GM19397 (cell line): ENCODE data around the gene C11orf91.
"Not testable (repeated sequence)": the region's sequence is repeated elsewhere in the genome, so short reads cannot be mapped to it uniquely, and the experiment has no call there.

Experiments
- ATAC-seq: cut with Tn5 transposase; IDR thresholded peaks from one replicate; pipeline ENCODE4 v1.9.1; 2021; ENCODE audit warnings: mild to moderate bottlenecking, moderate library complexity; ENCODE audit not compliant: unreplicated experiment

The C11orf91 gene, protein sequence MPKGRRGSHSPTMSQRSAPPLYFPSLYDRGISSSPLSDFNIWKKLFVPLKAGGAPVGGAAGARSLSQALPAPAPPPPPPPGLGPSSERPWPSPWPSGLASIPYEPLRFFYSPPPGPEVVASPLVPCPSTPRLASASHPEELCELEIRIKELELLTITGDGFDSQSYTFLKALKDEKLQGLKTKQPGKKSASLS

GRCh38 chr11:33700502-33701271, at the start of gene C11orf91:
Gene C11orf91 (minus strand): TSS chr11:33700826. CDS start chr11:33700740, 86 bp downstream.
- peak; percentile 94 for ATAC-seq

- no peak for ATAC-seq
Observed at GRCh38 chr11:33747979-33748378, 47.4 kb upstream of the C11orf91 start.

DNA sequence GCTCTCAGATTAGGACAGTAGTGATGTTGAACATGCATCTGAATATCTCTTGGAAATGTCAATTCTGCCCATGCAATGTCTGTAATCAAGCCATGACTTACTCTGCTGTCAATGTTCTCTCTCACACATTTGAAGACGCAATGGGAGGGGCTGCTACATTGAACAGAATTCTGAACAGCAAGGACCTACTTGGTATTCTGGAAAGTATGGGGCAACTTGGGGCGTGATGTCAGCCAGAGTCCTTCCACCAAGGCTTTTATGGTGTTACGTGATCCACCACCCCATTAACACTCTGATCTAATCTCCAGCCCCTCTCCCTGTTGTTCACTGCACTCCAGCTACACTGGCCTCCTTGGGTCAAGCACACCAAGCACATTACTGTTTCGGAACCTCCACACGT, 42.7 kb upstream of the C11orf91 start:
- no peak for ATAC-seq

- ATAC-seq: no peak
Observed at GRCh38 chr11:33742249-33742851, 41.7 kb upstream of the C11orf91 start.

DNA sequence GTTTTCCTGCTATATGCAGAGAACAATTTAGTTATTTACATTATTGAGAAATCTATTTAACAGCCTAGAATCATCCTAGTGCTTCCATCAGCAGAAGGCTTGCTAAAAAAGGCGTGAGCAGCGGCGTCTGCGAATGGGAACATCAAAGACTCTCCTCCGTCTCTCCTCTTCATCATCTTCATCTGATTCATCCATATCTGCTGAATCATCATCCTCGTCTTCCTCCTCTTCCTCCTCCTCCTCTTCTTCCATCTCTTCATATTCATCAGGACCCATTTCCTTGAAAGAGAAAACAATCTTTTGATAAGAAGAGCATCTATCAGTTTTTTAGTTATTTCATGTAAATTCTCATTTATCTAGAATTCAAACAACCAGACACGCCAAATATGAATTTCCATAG, 41.2 kb upstream of the C11orf91 start:
- ATAC-seq: no peak

GRCh38 chr11:33737362-33737821, 36.8 kb upstream of the C11orf91 start:
- no peak for ATAC-seq

GRCh38 chr11:33736148-33736812, 35.7 kb upstream of the C11orf91 start, which contains the start of gene CD59:
Gene CD59 (minus strand): TSS chr11:33736423. CDS start chr11:33722445, 13,978 bp downstream.
- ATAC-seq: peak; percentile 71

GRCh38 chr11:33735271-33736147, 34.9 kb upstream of the C11orf91 start:
- peak; percentile 46 for ATAC-seq

- ATAC-seq: no peak
Observed at GRCh38 chr11:33734441-33735270, 34.0 kb upstream of the C11orf91 start.

- no peak for ATAC-seq
Observed at GRCh38 chr11:33733980-33734379, 33.4 kb upstream of the C11orf91 start.

DNA sequence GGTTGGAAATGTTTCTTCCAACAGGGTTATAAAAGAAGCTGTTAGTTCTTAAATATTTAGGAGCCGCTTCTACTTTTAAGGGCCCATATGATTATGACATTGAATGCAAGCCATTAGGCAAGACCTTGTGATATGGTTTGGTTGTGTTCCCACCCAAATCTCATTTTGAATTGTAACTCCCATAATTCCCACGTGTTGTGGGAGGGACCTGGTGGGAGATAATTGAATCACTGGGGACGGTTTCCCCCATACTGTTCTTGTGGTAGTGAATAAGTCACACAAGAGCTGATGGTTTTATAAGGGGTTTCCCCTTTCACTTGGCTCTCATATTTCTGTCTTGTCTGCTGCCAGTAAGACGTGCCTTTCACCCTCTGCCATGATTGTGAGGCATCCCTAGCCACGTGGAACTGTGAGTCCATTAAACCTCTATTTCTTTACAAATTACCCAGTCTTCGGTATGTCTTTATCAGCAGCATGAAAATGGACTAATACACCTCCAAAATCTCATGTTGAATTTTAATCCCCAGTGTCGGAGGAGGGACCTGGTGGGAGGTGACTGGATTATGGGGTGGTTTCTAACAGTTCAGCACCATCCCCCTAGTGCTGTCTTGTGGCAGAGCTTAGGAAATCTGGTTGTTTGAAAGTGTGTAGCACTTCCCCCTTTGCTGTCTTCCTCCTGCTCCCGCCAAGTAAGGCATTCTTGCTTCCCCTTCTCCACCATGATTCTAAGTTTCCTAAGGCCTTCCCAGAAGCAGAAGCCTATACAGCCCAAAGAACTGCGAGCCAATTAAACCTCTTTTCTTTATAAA, 31.3 kb upstream of the C11orf91 start:
- no peak for ATAC-seq

DNA sequence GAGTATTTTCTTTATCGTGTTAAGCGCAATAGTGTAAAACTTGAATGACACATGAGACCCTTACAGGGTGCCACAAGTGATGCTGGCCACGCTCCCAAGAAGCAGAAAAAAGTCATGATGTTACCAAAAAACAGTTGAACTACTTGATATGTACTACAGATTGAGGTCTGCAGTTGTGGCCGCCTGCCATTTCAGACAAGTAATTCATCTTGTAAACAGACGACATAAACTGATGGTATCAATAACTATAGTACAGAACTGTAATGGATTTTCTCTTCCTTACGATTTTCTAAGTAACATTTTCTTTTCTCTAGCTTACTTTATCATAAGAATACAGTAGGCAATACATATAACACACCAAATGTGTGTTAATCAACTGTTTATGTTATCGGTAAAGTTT, 30.1 kb upstream of the C11orf91 start:
- ATAC-seq: no peak

DNA sequence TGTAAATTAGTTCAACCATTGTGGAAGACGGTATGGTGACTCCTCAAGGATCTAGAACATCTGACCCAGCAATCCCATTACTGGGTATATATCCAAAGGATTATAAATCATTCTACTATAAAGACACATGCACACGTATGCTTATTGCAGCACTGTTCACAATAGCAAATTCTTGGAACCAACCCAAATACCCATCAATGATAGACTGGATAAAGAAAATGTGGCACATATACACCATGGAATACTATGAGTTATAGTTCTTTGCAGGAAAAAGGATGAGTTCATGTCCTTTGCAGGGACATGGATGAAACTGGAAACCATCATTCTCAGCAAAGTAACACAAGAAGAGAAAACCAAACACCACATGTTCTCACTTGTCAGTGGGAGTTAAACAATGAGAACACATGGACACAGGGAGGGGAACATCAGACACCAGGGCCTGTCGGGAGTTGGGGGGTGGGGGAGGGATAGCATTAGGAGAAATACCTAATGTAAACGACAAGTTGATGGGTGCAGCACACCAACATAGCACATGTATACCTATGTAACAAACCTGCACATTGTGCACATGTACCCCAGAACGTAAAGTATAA, 28.5 kb upstream of the C11orf91 start:
- not testable (repeated sequence) for ATAC-seq

- not testable (repeated sequence) for ATAC-seq
Observed at GRCh38 chr11:33727539-33727938, 26.9 kb upstream of the C11orf91 start.

DNA sequence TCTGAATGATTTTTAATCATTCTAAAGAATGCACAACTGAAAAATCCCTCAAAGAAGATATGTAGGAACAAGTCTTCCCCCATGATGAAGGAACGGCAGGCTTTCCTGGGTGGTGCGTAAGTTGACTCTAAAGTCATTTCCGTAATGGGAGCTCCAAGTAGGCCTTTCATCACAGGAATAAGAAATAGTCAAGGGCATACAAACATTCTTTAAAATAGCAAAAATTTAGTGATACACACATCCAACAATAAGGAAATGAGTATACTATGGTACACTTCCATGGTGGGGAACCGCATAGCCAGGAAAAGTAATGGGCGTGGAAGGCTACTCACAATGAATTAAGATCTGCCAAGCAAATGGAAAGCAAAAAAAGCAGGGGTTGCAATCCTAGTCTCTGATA, 24.9 kb upstream of the C11orf91 start:
- no peak for ATAC-seq

- no peak for ATAC-seq
Observed at GRCh38 chr11:33724644-33725035, 24.0 kb upstream of the C11orf91 start.

- ATAC-seq: no peak
Observed at GRCh38 chr11:33723238-33723881, 22.7 kb upstream of the C11orf91 start.
